ENCODE measurements around the gene NXT1.

DNA sequence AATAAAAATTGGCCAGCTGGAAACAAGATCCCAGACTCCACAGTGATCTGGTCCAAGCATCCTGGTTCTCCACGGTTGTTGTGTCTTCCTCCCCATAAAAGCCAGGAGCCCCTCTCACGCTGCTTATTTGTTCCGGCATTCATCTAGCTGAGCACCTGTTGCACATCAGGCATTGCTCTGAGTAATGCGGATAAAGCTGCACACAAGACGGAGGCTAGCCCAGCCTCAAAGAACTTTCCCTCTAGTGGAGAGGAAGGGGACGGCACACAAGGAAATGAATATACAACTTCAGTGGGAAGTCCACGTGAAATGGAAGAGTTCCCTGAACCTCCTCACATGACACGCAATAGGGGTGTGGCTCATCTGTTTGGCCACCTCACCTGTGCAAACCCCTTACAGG lies 30.3 kb upstream of the NXT1 start:
- TF ChIP-seq, protein P1, sequence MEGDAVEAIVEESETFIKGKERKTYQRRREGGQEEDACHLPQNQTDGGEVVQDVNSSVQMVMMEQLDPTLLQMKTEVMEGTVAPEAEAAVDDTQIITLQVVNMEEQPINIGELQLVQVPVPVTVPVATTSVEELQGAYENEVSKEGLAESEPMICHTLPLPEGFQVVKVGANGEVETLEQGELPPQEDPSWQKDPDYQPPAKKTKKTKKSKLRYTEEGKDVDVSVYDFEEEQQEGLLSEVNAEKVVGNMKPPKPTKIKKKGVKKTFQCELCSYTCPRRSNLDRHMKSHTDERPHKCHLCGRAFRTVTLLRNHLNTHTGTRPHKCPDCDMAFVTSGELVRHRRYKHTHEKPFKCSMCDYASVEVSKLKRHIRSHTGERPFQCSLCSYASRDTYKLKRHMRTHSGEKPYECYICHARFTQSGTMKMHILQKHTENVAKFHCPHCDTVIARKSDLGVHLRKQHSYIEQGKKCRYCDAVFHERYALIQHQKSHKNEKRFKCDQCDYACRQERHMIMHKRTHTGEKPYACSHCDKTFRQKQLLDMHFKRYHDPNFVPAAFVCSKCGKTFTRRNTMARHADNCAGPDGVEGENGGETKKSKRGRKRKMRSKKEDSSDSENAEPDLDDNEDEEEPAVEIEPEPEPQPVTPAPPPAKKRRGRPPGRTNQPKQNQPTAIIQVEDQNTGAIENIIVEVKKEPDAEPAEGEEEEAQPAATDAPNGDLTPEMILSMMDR (IDR thresholded peaks at IDR 0.05): peak in 1 of 4 experiments; percentile 11
- TF ChIP-seq POLR2A (IDR thresholded peaks at IDR 0.05): no peak
- TF ChIP-seq POLR2AphosphoS5 (IDR thresholded peaks at IDR 0.05): no peak
